Mesendoderm (in vitro differentiated cells): ENCODE measurements around the gene SYNDIG1L.

ENCODE experiments used
- DNase-seq: peaks from one replicate; pipeline ENCODE4 v3.0.0; 2013
- H2AK5ac ChIP-seq: 2 replicates; pipeline ENCODE4 v1.6.1; 2013; ENCODE audit warnings: low read length, inconsistent platforms
- H2BK120ac ChIP-seq: 2 replicates; pipeline ENCODE4 v1.6.1; 2013; ENCODE audit warnings: low read depth, mild to moderate bottlenecking, low read length, moderate library complexity, mixed read lengths
- H2BK15ac ChIP-seq: replicated peaks from 2 replicates; pipeline ENCODE4 v1.6.1; 2013; ENCODE audit warnings: low read depth, mild to moderate bottlenecking, moderate library complexity
- H2BK5ac ChIP-seq: 2 replicates; pipeline ENCODE4 v1.6.1; 2013; ENCODE audit warnings: low read length, inconsistent platforms
- H3K18ac ChIP-seq: 2 replicates; pipeline ENCODE4 v1.6.1; 2013; ENCODE audit warnings: mild to moderate bottlenecking, low read length, mixed read lengths
- H3K23ac ChIP-seq: one replicate; pipeline ENCODE4 v1.6.1; 2013; ENCODE audit warnings: low read length
- H3K27ac ChIP-seq: 2 replicates; pipeline ENCODE4 v1.5.1; 2013; ENCODE audit warnings: low read depth, mild to moderate bottlenecking, inconsistent platforms, low read length, moderate library complexity
- H3K27me3 ChIP-seq: 2 replicates; pipeline ENCODE4 v1.6.1; 2013; ENCODE audit warnings: low read length, control low read depth, mild to moderate bottlenecking, inconsistent platforms; ENCODE audit not compliant: insufficient read depth, poor library complexity
- H3K36me3 ChIP-seq: 2 replicates; pipeline ENCODE4 v1.6.1; 2013; ENCODE audit warnings: low read length, inconsistent platforms; ENCODE audit not compliant: control insufficient read depth, insufficient read depth
- H3K4ac ChIP-seq: one replicate; pipeline ENCODE4 v1.6.1; 2013; ENCODE audit warnings: low read depth, mild to moderate bottlenecking, low read length, moderate library complexity
- H3K4me1 ChIP-seq: 2 replicates; pipeline ENCODE4 v1.6.1; 2013; ENCODE audit warnings: low read depth, low read length, inconsistent platforms; ENCODE audit not compliant: control insufficient read depth
- H3K4me2 ChIP-seq: 2 replicates; pipeline ENCODE4 v1.6.1; 2013; ENCODE audit warnings: low read length
- H3K4me3 ChIP-seq: 2 replicates; pipeline ENCODE4 v1.5.1; 2013; ENCODE audit warnings: mild to moderate bottlenecking, low read length
- H3K56ac ChIP-seq: one replicate; pipeline ENCODE4 v1.6.1; 2013; ENCODE audit warnings: low read length
- H3K79me1 ChIP-seq: 2 replicates; pipeline ENCODE4 v1.6.1; 2013; ENCODE audit warnings: low read length, inconsistent platforms
- H3K79me2 ChIP-seq: 2 replicates; pipeline ENCODE4 v1.6.1; 2013; ENCODE audit warnings: mild to moderate bottlenecking, low read length; ENCODE audit not compliant: control insufficient read depth, insufficient read depth
- H3K9ac ChIP-seq: 2 replicates; pipeline ENCODE4 v1.6.1; 2013; ENCODE audit warnings: low read length, inconsistent platforms
- H4K5ac ChIP-seq: one replicate; pipeline ENCODE4 v1.6.1; 2013; ENCODE audit warnings: low read length
- H4K8ac ChIP-seq: one replicate; pipeline ENCODE4 v1.6.1; 2013; ENCODE audit warnings: low read depth, mild to moderate bottlenecking, control low read depth, low read length, moderate library complexity
- WGBS: extraction: QIAGEN DNeasy Blood & Tissue Kit; methylation state at CpG from one replicate; pipeline ENCODE4 v1.1.7; 2013; ENCODE audit warnings: low lambda C conversion rate, missing lambda C conversion rate; ENCODE audit not compliant: insufficient coverage; ENCODE audit errors: extremely low coverage; 5-methylcytosine and 5-hydroxymethylcytosine counted together

Gene SYNDIG1L

GRCh38 chr14:74468513-74468912, 42.5 kb upstream of the SYNDIG1L start:
- Histone ChIP-seq H2BK15ac (no peak overlapping the region), H4K8ac (no peak overlapping the region), H3K27ac (no peak overlapping the region), H3K27me3 (no peaks in the 10 kb centered on the region), H3K4ac (no peak overlapping the region), H3K4me2 (no peak overlapping the region), H3K79me1 (no peaks in the 10 kb centered on the region), H2BK5ac (peak overlapping the region; percentile 64), H4K5ac (no peak overlapping the region), H3K4me3 (no peak overlapping the region), H3K4me1 (peaks cover 5% of the 10 kb centered on the region), H3K18ac (no peak overlapping the region), H3K36me3 (peaks cover 1% of the 10 kb centered on the region), H2AK5ac (no peak overlapping the region), H3K9ac (no peak overlapping the region), H3K79me2 (no peaks in the 10 kb centered on the region), H2BK120ac (no peak overlapping the region), H3K23ac (no peak overlapping the region), H3K56ac (peak overlapping the region; percentile 47)
- WGBS, result no CpG with 5 or more reads among the region's 3 CpGs
- no peak for DNase-seq

DNA sequence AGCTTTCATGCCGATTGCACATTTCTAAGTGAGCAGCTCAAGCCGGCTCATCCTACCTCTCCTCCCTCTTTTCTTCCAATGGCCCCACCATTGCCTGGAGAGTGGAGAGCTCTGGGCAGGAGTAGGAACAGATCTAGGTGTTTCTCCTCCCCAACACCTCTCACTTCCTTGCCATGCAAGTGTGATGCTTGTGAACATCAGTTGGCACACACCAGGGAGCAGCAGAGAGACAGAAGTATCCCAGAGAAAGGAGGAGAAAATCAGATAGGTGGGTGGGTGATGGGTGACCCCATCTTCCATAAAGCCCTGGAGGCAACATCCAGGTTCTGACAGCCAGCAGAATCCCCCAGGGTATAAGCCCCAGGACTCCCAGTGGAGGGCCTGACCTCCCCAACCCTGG, 39.3 kb upstream of the SYNDIG1L start:
- H3K36me3 ChIP-seq, result no peaks in the 10 kb centered on the region
- H3K23ac ChIP-seq, result no peak overlapping the region
- H2BK5ac ChIP-seq, result no peak overlapping the region
- H3K4ac ChIP-seq, result no peak overlapping the region
- no peak overlapping the region for H4K5ac ChIP-seq
- H3K18ac ChIP-seq, result no peak overlapping the region
- no peak overlapping the region for H2AK5ac ChIP-seq
- WGBS, result no CpG with 5 or more reads among the region's 2 CpGs
- no peak overlapping the region for H3K9ac ChIP-seq
- no peaks in the 10 kb centered on the region for H3K79me2 ChIP-seq
- H3K4me3 ChIP-seq, result no peak overlapping the region
- no peak overlapping the region for H4K8ac ChIP-seq
- no peak overlapping the region for H3K4me2 ChIP-seq
- H3K79me1 ChIP-seq, result no peaks in the 10 kb centered on the region
- H3K27ac ChIP-seq, result no peak overlapping the region
- no peaks in the 10 kb centered on the region for H3K27me3 ChIP-seq
- H2BK120ac ChIP-seq, result no peak overlapping the region
- no peak overlapping the region for H3K56ac ChIP-seq
- H2BK15ac ChIP-seq, result no peak overlapping the region
- H3K4me1 ChIP-seq, result peaks cover 4% of the 10 kb centered on the region
- DNase-seq, result no peak

GRCh38 chr14:74464785-74465184, 38.8 kb upstream of the SYNDIG1L start:
- Histone ChIP-seq H3K4me2 (no peak overlapping the region), H3K27me3 (no peaks in the 10 kb centered on the region), H4K5ac (no peak overlapping the region), H3K23ac (no peak overlapping the region), H4K8ac (no peak overlapping the region), H2BK120ac (no peak overlapping the region), H3K18ac (no peak overlapping the region), H2BK5ac (no peak overlapping the region), H3K4ac (no peak overlapping the region), H3K79me1 (no peaks in the 10 kb centered on the region), H3K27ac (no peak overlapping the region), H3K79me2 (no peaks in the 10 kb centered on the region), H3K4me1 (peaks cover 2% of the 10 kb centered on the region), H3K4me3 (no peak overlapping the region), H3K56ac (no peak overlapping the region), H3K36me3 (no peaks in the 10 kb centered on the region), H3K9ac (no peak overlapping the region), H2AK5ac (no peak overlapping the region), H2BK15ac (no peak overlapping the region)
- no CpG with 5 or more reads among the region's 3 CpGs for WGBS
- DNase-seq, result no peak

GRCh38 chr14:74463697-74464096, 37.7 kb upstream of the SYNDIG1L start:
- peaks cover 2% of the 10 kb centered on the region for H3K4me1 ChIP-seq
- no peaks in the 10 kb centered on the region for H3K79me1 ChIP-seq
- H3K4me2 ChIP-seq, result no peak overlapping the region
- no peaks in the 10 kb centered on the region for H3K36me3 ChIP-seq
- H3K79me2 ChIP-seq, result no peaks in the 10 kb centered on the region
- H2BK5ac ChIP-seq, result no peak overlapping the region
- H3K18ac ChIP-seq, result no peak overlapping the region
- H3K27ac ChIP-seq, result no peak overlapping the region
- no peaks in the 10 kb centered on the region for H3K27me3 ChIP-seq
- WGBS, result no CpG with 5 or more reads among the region's 5 CpGs
- H3K4me3 ChIP-seq, result no peak overlapping the region
- H3K9ac ChIP-seq, result no peak overlapping the region
- H4K8ac ChIP-seq, result no peak overlapping the region
- no peak overlapping the region for H3K23ac ChIP-seq
- no peak overlapping the region for H4K5ac ChIP-seq
- H2BK15ac ChIP-seq, result no peak overlapping the region
- no peak overlapping the region for H2BK120ac ChIP-seq
- DNase-seq, result no peak
- H2AK5ac ChIP-seq, result no peak overlapping the region
- no peak overlapping the region for H3K4ac ChIP-seq
- no peak overlapping the region for H3K56ac ChIP-seq

- H2BK15ac ChIP-seq, result no peak overlapping the region
- H3K4me2 ChIP-seq, result no peak overlapping the region
- H2AK5ac ChIP-seq, result no peak overlapping the region
- H3K56ac ChIP-seq, result no peak overlapping the region
- no peaks in the 10 kb centered on the region for H3K4me1 ChIP-seq
- no peak overlapping the region for H3K27ac ChIP-seq
- no peaks in the 10 kb centered on the region for H3K36me3 ChIP-seq
- H3K4me3 ChIP-seq, result no peak overlapping the region
- no CpG with 5 or more reads among the region's 3 CpGs for WGBS
- no peaks in the 10 kb centered on the region for H3K79me2 ChIP-seq
- no peak overlapping the region for H3K23ac ChIP-seq
- H2BK120ac ChIP-seq, result no peak overlapping the region
- no peak for DNase-seq
- H3K79me1 ChIP-seq, result no peaks in the 10 kb centered on the region
- H2BK5ac ChIP-seq, result no peak overlapping the region
- no peak overlapping the region for H3K4ac ChIP-seq
- H3K18ac ChIP-seq, result no peak overlapping the region
- H3K9ac ChIP-seq, result no peak overlapping the region
- H3K27me3 ChIP-seq, result no peaks in the 10 kb centered on the region
- no peak overlapping the region for H4K8ac ChIP-seq
- H4K5ac ChIP-seq, result no peak overlapping the region
Observed at GRCh38 chr14:74462993-74463392, 37.0 kb upstream of the SYNDIG1L start.

- H4K8ac ChIP-seq, result no peak overlapping the region
- H2BK15ac ChIP-seq, result no peak overlapping the region
- no peaks in the 10 kb centered on the region for H3K27me3 ChIP-seq
- peak overlapping the region; percentile 69 for H2AK5ac ChIP-seq
- DNase-seq, result no peak
- no peaks in the 10 kb centered on the region for H3K79me1 ChIP-seq
- no peaks in the 10 kb centered on the region for H3K79me2 ChIP-seq
- no peak overlapping the region for H3K9ac ChIP-seq
- no peak overlapping the region for H4K5ac ChIP-seq
- H2BK120ac ChIP-seq, result no peak overlapping the region
- no peaks in the 10 kb centered on the region for H3K36me3 ChIP-seq
- no peaks in the 10 kb centered on the region for H3K4me1 ChIP-seq
- H3K4me2 ChIP-seq, result no peak overlapping the region
- no peak overlapping the region for H3K23ac ChIP-seq
- no peak overlapping the region for H3K27ac ChIP-seq
- H3K4ac ChIP-seq, result no peak overlapping the region
- WGBS, result no CpG with 5 or more reads among the region's 6 CpGs
- H3K18ac ChIP-seq, result no peak overlapping the region
- H3K56ac ChIP-seq, result peak overlapping the region; percentile 0
- no peak overlapping the region for H3K4me3 ChIP-seq
- no peak overlapping the region for H2BK5ac ChIP-seq
Observed at GRCh38 chr14:74459976-74460375, 34.0 kb upstream of the SYNDIG1L start.
